ENCODE data around the gene PLCL1.

The PLCL1 gene

DNA sequence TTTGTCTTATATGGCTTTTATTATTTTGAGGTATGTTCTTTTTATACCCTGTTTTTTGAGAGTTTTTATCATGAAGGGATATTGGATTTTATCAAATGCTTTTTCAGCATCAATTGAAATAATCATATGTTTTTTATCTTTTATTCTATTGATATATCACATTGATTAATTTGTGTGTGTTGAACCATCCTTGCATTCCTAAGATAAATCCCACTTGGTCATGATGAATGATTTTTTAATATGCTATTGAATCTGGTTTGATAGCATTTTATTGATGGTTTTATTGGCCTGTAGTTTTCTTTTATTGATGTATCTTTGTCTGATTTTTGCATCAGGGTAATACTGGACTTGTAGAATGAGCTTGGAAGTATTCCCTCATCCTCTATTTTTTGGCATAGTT, 160.3 kb downstream of the PLCL1 start:
- DNase-seq = no peak

DNA sequence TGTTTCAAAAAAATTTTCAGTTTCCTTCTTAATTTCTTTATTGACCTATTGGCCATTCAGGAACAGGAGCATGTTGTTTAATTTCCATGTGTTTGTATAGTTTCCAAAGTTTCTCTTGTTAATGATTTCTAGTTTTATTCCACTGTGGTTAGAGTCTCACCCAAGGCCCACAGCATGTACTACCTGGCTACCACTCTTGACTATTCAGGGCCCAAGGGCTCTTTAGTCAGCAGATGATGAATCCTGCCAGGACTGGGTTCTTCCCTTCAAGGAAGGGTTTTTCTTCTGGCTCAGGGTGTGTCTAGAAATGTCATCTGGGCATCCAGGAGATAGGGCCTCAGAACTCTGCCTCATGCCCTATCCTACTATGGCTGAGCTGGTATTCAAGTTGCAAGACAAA, 161.4 kb downstream of the PLCL1 start:
- DNase-seq = no peak

DNA sequence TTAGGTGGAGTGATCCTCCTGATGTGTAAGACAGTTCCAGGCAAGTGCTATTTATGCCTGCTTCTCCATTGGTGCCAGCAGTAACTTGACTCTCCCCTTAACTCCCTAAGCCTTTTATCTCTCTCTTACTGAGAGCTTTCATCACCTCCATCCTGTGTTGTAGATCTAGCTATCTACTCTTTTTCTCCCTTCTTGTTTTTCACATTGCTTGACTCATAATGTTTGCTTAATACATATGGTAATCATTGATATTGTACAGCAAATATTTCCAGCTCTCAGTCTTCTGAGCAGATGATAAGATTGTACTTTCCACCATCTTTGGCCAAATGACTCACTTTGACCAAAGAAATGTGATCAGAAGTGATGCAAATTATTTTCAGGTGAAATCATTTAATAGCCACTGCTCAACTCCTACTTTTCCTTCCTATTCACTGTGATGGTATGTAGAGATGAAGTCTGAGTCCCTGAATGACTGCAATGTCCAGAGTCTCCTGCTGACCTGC, 165.0 kb downstream of the PLCL1 start:
- no peak for DNase-seq

DNA sequence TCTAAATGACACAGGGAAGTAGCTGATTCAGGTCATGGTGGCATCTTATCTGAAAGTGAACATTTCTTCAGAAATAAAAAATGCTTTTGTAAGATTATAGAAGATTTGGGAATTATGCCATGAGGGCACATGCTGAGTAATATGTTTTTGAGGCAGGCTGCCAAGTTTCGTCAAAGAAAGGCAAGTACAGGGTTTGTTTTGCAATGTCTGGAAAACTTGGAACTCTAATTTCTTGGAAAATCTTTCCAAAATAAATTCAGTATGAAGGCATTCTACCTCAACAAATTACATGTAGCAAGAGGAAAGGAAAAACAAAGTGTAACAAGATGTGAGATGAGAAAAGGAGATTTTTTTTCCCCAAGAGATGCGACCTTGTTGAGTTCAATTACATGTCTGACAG, 167.7 kb downstream of the PLCL1 start:
- no peak for DNase-seq

DNA sequence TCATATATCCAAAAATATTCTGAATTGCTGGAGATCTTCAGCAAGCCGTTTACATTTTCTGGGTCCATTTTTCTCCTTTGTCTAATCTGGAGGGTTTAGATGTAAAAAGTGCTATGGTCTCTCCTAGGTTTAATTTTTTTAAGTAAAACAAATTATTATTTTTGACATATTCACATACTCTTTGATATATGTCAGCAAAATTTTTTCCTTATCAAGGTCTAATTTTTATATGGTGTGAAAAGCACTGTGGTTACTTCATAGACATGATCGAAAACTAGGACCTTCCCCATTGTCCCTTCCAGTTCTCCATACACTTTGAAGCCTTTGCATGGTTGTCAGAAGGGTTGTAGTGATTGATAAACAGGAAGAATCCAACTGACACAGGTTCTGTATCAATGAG, 168.2 kb downstream of the PLCL1 start:
- DNase-seq = no peak

DNA sequence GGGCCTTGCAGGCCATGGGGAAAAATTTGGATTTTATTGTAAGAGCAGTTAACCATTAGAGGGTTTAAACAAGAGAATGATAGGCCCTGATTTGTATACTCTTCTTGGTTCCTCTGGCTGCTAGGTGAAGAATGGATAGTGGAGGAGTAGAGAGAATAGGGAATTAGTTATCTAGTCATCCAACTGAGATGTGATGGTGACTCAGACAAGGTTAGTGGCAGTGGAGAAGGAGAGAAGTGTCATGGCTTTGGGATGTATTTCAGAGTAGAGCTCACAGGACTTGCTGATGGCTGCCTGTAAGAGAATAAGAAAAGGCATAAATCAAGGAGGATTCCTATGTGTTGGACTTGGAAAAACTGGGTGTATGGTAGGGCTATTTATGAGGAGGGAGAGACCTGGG, 169.4 kb downstream of the PLCL1 start:
- DNase-seq = no peak

DNA sequence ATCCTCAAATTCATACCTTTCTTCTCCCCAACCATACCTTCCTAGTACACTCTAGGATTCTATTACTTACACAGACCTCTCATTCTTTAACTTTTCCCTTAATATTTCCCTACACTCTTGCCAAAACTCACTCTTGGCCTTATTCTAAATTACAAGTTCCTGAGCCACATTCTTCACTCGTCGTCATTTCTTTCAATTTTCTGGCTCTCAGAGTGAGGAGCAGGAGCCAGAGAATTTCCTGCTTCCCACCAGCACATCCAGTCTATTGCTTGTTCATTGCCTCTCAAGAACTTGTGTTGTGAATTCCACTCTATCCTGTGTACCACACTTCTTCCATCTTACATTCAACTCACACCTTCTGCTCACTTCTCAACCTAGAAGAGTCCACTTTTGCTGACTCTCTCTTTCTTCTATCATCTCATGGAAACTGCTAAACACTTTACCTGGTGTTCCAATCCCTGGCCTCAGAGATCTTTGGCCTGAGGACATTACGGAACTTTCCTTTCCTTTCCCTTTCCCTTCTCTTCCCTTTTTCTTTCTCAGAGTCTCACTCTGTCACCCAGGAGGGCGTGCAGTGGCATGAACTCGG, 171.6 kb downstream of the PLCL1 start:
- no peak for DNase-seq

DNA sequence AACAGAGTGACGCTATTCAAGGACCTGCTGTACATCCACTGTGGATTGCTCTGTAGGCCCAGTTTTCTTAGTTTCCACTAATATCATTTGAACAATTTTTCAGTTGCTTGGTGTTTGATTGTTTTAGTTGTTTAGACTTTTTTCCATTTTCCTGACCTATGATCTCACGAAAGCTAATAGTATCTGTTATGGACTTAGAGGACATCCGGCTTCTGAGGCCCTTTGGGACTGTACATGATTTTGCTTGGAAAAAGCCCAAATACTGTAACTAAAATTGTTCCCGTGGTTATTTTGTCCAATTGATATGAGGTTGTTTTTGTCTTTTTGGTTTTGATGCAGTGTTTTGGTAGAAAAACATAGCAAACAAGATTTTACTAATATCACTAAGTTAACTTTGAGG, 174.6 kb downstream of the PLCL1 start:
- DNase-seq = no peak

DNA sequence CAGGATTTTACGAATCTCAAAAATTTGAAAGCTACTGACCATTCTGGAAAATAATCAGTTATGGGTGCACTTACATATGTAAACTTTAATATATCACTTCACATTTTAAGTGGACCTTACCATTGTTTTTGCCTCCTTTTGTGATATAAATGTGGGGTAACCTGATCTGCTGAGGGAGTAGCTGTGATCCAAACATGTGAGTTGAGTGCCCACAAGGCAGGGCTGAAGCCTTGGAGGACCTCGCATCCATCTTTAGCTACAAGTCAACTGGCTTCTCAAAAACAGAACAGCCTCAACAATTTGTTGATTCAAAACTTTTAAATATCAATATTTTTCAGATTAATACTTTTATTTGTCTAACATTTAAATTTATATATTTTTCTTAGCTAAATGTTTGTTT, 178.2 kb downstream of the PLCL1 start:
- DNase-seq = no peak

DNA sequence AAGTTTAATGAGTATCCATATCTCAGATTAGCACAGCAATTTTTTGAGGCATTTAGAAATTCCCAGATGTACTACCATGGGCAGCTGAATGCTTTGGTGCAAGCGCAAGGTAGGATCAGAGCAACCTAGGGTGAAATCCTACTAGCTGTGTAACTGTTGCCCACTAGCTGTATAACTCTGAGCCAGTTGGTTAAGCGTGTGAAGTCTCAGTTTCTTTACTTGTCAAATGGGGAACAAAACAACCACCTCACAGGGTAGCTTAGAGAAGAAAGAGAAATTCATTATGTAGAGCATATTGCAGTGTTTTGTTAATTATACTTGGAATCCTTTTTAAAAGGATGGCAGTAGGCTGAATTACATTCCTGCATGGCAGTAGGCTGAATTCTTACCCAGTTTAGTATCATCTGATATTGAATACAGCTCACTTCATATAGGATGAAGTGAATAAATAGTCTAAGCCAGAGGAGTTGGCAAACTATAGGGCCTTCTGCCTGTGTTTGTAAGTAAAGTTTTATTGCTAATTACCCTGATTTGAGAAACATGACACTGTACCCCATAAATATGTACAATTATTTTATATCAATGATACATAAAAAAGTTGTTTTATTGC, 180.7 kb downstream of the PLCL1 start:
- DNase-seq = no peak

DNA sequence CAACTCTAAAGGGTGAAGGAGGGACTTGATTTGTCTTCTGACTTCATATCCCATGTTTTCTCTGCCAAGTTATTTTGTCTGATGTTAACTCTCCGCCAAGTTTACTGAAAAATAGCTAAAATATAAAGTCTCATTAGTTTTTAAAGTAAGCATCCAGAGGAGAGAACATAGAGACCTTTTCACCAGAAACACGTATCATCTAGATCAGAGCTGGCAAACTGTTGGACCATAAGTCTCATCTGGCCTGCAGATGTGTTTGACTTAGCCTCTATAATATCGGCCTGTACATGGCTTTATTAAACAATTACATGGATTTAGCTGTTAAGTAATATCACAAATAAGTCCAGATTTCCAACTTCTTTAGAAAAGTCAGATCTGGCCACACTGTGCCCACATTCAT, 182.6 kb downstream of the PLCL1 start:
- DNase-seq = no peak

DNA sequence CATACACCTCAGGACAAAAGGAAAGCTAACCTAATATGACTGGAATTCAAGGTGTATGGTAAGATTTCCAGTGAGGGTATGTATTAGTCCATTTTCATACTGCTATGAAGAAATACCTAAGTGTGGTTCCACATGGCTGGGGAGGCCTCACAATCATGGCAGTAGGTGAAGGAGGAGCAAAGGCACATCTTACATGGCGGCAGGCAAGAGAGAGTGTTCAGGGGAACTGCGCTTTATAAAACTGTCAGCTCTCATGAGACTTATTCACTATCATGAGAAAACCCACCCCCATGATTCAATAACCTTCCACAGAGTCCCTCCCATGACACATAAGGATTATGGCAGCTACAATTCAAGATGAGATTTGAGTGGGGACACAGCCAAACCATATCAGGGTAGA, 186.0 kb downstream of the PLCL1 start:
- no peak for DNase-seq

DNA sequence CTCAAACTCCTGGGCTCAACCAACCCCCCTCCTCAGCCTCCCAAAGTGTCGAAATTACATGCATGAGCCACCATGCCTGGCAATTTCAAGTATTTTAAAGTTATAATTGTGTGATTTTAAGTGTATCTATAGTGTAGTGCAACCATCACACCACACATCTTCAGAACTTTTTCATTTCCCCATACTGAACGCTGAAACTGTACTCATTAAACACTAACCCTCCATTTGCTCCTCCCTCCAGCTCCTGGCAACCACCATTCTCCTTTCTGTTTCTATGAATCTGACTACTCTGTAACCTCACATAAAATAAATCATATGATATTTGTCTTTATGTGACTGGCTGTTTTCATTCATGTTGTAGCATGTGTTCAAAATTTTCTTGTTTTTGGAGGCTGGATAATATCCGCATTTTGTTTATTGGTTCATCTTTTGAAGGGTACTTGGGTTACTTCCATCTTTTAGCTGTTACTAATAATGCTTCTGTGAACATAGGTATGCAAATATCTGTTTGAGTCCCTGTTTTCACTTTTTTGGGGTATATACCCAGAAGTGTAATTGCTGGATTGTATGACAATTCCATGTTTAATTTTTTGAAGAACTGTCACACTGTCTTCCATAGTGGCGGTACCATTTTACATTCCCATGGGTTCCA, 188.2 kb downstream of the PLCL1 start:
- no peak for DNase-seq

DNA sequence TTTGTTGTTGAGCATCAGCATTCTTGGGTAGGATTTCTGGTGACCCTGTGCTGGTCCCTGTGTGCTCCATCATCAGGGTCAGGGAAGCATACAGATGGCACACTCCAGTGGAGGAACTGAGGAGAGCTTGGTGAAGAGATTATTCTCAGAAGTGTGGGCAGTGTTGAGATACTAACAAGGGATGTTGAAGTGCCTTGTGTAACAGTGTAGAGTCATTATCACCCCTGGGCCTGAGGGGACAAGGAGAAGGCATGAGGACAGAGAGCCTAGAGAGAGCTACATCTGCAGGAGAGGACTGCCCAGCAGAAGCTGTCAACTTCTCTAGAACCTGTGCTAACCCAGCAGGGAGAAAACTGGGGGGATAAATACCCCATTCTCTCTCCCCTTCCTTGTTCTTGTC, 189.0 kb downstream of the PLCL1 start:
- DNase-seq = no peak

DNA sequence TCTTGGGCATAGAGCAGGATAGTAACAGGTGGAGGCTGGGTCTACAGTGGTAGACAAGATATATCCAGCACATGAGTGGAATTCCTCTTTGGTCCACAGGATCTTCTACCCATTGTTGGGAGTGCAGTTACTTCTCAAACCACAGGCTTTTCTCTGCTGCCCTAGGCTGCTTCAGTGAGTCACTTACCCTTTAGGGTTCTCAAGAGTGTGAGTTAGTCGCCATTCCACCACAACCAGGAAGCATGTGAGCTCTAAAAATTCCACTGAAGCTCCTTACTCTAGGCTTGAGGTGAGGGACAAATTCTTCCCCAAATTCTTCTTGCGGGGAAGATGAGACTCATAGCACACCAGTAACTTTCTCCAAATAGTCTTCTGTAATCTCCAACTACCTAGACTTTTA, 189.4 kb downstream of the PLCL1 start:
- no peak for DNase-seq

DNA sequence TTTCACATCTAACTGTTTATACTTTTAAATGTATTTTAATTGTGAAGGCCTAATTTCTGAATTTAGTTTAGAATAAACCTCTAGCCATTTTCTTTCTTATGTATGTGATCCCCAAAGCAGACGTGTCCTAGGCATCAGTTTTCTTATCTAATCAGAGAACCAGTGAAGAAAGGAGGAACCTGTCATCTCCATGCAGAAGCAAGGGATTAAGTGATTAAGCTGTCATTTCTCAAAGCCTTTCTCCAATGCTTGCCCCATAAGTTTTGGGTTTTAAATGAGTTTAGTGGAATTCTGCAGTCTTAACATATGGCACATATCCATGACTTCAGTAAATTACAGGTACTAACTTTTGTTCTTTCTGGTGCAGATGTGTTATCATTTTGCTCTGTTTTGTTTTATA, 190.4 kb downstream of the PLCL1 start:
- DNase-seq = no peak

DNA sequence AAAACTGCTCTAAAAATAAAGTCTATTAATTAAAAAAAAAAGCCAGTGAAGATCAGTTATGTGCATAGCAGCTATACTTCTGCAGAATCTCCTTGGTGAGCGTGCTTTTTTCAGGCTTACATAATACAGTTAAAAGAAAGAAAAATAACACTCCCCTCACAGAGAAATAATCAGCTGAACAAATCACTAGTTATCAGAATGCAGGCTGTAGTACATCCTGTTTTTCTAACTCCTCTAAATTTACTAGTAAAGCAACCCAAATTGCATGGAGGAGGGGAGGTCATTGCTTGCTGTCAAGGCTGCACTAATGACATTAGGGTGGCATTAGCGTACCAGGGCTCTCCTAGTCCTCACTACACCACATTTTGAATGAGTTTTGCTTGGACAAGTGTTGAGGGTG, 192.2 kb downstream of the PLCL1 start:
- DNase-seq = no peak

DNA sequence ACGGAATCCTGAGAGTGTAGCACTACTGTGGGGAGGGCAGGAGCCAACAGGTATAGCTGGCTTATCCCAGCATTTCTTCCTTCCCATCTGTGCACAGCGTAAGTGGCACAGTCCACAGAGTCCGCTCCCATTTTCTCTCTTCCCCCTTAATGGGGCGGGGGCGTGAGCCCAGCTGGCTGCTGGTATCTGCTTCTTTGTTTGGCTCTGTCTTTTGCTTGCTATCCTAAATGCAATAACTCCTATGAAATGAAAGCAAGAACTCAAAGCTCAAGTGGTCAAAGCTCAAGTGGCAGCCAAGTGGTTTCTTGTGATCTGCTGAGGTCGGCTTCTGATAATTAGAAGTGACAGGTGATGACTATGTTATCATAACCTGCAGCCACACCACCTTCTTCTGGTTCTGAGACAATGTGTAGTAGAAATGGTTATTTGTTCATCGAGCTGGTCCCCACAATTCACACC, 192.7 kb downstream of the PLCL1 start:
- no peak for DNase-seq

DNA sequence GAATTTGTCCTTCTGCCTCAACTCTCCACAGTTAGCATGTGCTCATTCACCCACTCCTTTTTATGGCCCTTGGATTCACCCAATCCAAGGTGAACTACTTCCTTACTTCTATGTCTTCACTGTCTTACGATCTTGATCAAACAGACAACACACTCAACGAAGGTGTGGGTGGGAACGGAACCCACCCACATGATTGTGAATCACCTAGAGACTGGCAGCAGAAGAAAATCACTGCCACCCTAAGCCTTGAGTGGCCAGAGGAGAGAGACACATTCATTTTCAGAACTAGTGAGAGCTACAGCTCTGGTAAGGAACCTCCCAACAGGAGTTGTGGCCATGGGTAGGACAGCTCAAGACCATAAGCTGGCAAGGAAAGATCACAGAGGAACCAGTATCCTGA, 194.3 kb downstream of the PLCL1 start:
- no peak for DNase-seq

DNA sequence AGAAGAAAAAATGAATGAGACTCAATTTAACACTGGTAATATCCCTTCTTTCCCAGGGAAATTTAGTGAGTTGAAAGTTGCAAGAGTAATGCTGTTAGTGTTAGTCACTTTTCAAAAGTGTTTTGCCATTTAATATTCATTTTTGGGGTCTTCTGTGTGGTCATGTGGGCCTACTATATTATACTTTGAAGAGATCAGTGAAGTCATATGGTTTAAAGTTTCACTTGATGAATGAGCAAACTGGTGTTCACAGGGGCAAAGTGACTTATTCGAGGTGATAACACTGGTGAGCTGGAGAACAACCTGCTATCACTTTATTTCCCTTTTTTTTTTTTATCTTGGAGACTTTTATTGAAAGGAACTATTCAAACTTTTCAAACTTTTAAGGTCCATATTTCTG, 196.0 kb downstream of the PLCL1 start:
- DNase-seq = no peak

DNA sequence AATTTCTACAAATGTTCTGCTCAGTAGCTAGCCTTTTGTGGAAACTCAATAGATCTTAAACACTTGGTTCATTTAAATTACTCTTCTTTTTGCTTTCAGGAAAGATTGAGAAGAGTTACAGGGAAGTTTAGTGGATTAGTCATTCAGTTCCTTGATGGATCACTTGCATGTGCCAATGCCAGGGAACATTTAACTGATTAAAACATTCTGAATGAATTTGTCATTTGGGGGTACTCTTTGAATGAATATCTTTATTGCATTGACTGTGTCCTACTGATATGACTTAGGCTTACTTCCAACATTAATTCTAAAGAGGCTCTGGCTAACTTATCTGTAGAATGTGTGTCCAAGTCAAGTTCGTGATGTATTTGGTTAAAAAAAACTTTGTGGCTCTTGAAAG, 199.8 kb downstream of the PLCL1 start:
- DNase-seq = no peak

DNA sequence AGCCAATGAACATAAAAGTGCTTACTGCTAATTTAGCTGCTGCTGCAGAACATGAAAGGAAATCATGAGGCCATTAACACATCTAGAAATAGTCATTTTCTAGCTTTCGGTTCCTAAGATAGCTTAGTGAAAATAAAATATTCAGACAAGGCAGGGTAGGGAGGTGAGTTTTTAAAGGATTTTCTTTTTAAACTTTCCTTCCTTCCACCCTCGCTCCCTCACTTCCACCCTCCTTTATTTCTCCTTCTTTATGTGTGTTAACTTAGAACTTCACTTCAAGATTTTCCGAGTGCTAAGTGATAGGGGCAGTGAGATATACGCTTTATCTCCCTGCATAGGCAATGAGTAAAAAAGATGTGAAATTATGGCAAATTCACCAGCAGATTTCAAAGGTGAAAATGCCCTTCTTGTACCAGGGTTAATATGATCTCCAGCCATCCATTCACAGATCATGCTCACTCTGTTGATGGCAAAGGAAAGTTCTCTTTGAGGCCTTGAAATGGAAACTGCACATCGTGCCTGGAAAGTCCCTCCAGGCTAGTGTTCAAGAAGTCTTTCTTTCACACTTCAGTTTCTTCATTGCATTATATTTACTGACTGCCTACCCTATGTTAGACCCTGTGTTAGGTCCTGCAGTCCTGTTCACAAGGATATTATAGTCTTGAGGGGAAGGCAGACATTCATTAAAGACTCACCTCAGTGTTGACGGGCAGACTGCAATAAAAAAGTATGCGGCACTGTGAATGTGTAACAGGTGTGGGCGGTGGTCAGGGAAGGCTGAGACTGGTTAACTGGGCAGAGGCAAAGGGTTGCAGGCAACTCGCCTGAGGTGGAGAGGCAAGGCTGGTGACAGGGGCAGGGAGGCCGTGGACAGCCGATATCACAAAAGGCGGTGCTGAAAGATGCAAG, 200.8 kb downstream of the PLCL1 start:
- peak; percentile 43 for DNase-seq

DNA sequence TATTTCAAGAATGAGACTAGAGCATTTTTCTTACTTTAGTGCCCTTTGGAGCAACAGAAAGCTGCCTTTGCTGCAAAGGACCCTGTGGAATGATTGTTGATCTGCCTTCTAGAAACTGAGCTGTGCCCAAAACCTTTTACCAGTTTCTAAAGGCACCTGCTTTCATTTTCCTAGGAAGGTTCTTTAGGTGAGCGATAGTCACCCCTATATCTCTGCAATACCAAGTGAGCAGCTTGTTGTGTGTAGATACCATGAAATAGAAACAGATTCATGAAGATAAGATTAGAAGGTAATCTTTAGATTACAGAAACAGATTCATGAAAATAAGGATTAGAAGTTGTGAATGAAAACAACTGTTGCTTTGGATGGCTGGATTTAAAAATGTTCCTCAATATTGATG, 202.3 kb downstream of the PLCL1 start:
- DNase-seq = no peak

DNA sequence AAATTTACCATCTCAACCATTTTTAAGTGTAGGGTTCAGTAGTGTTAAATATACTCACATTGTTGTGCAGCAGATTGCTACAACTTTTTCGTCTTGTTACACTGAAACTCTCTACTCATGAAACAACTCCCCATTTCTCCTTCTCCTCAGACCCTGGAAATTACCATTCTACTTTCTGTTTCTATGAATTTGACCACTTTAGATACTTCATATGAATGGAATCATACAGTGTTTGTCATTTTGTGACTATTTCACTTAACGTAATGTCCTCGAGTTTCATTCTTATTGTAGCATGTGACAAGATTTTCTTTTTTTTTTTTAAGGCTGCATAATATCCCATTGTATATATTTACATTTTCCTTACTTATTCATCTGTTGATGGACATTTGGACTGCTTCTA, 203.8 kb downstream of the PLCL1 start:
- no peak for DNase-seq

All from CD4-positive, alpha-beta T cell treated with Interleukin-10 for 1 hour (primary cell).